Measurements from ENCODE around the gene SOX10. TPM values are rescaled to one million over a fixed set of nuclear protein-coding genes. Genes with fewer than 3 reads are reported as not detected.
"Not testable (repeated sequence)": the region's sequence is repeated elsewhere in the genome, so short reads cannot be mapped to it uniquely, and the experiment has no call there.

SOX10 gene
- total RNA-seq, 1 experiment from 2014 or later = 3.5 TPM

DNA sequence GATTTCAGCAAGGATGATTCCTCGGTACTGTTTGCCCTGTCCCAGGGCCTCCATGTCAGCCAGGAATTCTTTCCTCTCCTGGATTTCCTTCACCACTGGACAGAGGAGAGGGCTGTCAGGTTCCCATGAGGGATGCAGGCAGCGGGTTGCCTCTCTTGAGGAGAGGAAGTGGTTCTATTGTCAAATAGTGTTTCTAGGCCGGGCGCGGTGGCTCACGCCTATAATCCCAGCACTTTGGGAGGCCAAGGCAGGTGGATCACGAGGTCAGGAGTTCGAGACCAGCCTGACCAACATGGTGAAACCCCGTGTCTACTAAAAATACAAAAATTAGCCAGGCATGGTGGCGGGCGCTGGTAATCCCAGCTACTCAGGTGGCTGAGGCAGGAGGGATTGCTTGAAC is 39.9 kb downstream of the SOX10 start:
- not testable (repeated sequence) for DNase-seq; H3K36me3 ChIP-seq (replicated peaks; ENCODE audit: control insufficient read depth, insufficient read depth, low read length); H3K27me3 ChIP-seq (ENCODE audit: control insufficient read depth, insufficient read depth, low read length)

GRCh38 chr22:37943825-37944198 is 40.5 kb downstream of the SOX10 start:
- peaks cover 1% of the 10 kb centered on the region; the same call in 1 of the 2 replicates for H3K36me3 ChIP-seq (replicated peaks; ENCODE audit: control insufficient read depth, insufficient read depth, low read length)

More for the DNA sequence above, 39.9 kb downstream of the SOX10 start:
- H3K4me3 ChIP-seq (ENCODE audit: insufficient read depth, low read depth, low read length) = not testable (repeated sequence)

GRCh38 chr22:37943136-37943824 is 41.1 kb downstream of the SOX10 start:
- Histone ChIP-seq H3K4me3 (ENCODE audit: insufficient read depth, low read depth, low read length) (no peak overlapping the region), H3K36me3 (replicated peaks; ENCODE audit: control insufficient read depth, insufficient read depth, low read length) (peaks cover 1% of the 10 kb centered on the region; the same call in 1 of the 2 replicates), H3K27me3 (ENCODE audit: control insufficient read depth, insufficient read depth, low read length) (no peaks in the 10 kb centered on the region)
- no peak for DNase-seq

More at GRCh38 chr22:37943825-37944198, 40.5 kb downstream of the SOX10 start:
- no peak for DNase-seq
- Histone ChIP-seq H3K4me3 (ENCODE audit: insufficient read depth, low read depth, low read length) (no peak overlapping the region), H3K27me3 (ENCODE audit: control insufficient read depth, insufficient read depth, low read length) (no peaks in the 10 kb centered on the region)

GRCh38 chr22:37942133-37942532 is 42.2 kb downstream of the SOX10 start:
- no peaks in the 10 kb centered on the region for H3K27me3 ChIP-seq (ENCODE audit: control insufficient read depth, insufficient read depth, low read length)

GRCh38 chr22:37940698-37941376 is 43.5 kb downstream of the SOX10 start:
- Histone ChIP-seq H3K36me3 (replicated peaks; ENCODE audit: control insufficient read depth, insufficient read depth, low read length) (peaks cover 3% of the 10 kb centered on the region; the same call in 1 of the 2 replicates), H3K4me3 (ENCODE audit: insufficient read depth, low read depth, low read length) (no peak overlapping the region), H3K27me3 (ENCODE audit: control insufficient read depth, insufficient read depth, low read length) (no peaks in the 10 kb centered on the region)
- peak; percentile 72 for DNase-seq

More at GRCh38 chr22:37942133-37942532, 42.2 kb downstream of the SOX10 start:
- H3K4me3 ChIP-seq (ENCODE audit: insufficient read depth, low read depth, low read length) = no peak overlapping the region
- peaks cover 2% of the 10 kb centered on the region; the same call in 1 of the 2 replicates for H3K36me3 ChIP-seq (replicated peaks; ENCODE audit: control insufficient read depth, insufficient read depth, low read length)
- DNase-seq = no peak

- Histone ChIP-seq H3K36me3 (replicated peaks; ENCODE audit: control insufficient read depth, insufficient read depth, low read length) (peaks cover 10% of the 10 kb centered on the region), H3K4me3 (ENCODE audit: insufficient read depth, low read depth, low read length) (no peak overlapping the region)
Measured at GRCh38 chr22:37933711-37934376, 50.5 kb downstream of the SOX10 start.

DNA sequence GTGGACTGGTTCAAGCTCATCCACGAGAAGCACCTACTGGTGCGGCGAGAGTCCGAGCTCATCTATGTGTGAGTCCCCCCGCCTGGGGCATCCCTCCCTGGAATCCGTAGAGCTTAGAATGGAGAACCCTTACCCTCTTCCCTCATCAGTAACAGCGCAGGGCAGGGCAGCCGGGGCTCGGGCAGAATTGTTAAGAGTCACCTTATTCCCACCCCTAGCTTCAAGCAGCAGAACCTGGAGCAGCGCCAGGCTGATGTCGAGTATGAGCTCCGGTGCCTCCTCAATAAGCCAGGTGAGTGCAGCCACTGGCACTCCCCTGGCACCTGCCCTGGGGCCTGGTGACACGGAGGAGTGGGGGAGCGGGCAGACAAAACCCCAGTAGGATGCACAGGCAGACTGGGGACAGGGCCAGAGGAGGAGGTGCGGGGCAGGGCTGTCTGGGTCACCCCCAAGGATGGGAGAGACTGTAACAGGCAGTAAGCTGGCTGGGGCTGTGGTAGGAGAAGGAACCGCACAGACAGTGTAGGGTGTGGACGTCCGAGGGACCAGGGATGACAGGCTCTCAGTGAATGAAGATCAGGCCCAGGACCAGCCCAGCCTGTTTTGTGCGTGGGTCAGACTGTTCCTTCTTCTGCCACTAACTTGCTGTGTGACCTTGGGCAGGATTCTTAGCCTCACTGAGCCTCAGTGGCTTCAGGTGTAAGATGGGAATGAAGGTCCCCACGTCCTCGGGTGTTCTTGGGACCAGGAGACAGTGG is 51.4 kb downstream of the SOX10 start:
- Histone ChIP-seq H3K27me3 (ENCODE audit: control insufficient read depth, insufficient read depth, low read length) (no peaks in the 10 kb centered on the region), H3K4me3 (ENCODE audit: insufficient read depth, low read depth, low read length) (no peak overlapping the region), H3K36me3 (replicated peaks; ENCODE audit: control insufficient read depth, insufficient read depth, low read length) (peaks cover 13% of the 10 kb centered on the region)
- DNase-seq = no peak

More at GRCh38 chr22:37933711-37934376, 50.5 kb downstream of the SOX10 start:
- peak; percentile 98 for DNase-seq
- H3K27me3 ChIP-seq (ENCODE audit: control insufficient read depth, insufficient read depth, low read length) = no peaks in the 10 kb centered on the region

DNA sequence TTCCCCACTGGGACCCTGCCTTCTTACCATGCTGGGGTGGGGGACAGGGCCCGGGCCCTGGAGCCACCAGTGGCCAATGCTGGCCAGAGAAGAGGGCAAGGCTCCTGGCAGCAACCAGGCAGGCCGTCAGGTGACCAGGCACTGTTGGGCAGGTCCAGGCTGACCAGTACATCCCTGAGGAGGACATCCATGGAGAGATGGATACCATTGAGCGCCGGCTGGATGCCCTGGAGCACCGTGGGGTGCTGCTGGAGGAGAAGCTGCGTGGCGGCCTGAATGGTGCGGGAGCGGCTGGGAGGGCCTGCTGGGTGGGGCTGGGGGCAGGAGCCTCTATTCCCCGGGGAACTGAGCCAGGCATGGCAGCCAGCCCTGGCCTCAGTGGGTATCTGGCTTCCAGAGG is 52.0 kb downstream of the SOX10 start:
- H3K27me3 ChIP-seq (ENCODE audit: control insufficient read depth, insufficient read depth, low read length) = no peaks in the 10 kb centered on the region
- no peak overlapping the region for H3K4me3 ChIP-seq (ENCODE audit: insufficient read depth, low read depth, low read length)
- peaks cover 15% of the 10 kb centered on the region for H3K36me3 ChIP-seq (replicated peaks; ENCODE audit: control insufficient read depth, insufficient read depth, low read length)
- no peak for DNase-seq

- Histone ChIP-seq H3K4me3 (ENCODE audit: insufficient read depth, low read depth, low read length) (no peak overlapping the region), H3K27me3 (ENCODE audit: control insufficient read depth, insufficient read depth, low read length) (no peaks in the 10 kb centered on the region), H3K36me3 (replicated peaks; ENCODE audit: control insufficient read depth, insufficient read depth, low read length) (peaks cover 14% of the 10 kb centered on the region)
- no peak for DNase-seq
Measured at GRCh38 chr22:37931893-37932389, 52.4 kb downstream of the SOX10 start.

DNA sequence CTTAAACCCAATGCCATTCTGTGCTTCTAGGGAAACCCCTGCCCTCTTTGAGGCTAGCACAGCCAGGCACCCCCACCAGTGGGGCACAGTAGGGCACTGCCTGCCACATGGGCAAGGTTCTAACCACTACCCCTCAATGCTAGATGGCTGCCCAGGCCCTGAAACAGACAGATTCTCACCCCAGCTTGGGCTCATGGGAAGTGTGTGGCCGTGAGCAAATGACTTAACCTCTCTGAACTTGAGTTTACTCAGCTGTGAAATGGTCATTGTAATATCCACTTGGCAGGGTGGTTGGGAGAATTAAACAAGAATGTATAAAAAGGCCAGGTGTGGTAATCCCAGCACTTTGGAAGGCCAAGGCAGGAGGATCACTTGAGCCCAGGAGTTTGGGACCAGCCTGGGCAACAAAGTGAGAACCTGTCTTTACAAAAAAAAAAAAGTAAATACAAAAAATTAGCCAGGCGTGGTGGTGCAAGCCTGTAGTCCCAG is 53.4 kb downstream of the SOX10 start:
- Histone ChIP-seq H3K36me3 (replicated peaks; ENCODE audit: control insufficient read depth, insufficient read depth, low read length) (peaks cover 16% of the 10 kb centered on the region), H3K4me3 (ENCODE audit: insufficient read depth, low read depth, low read length) (no peak overlapping the region), H3K27me3 (ENCODE audit: control insufficient read depth, insufficient read depth, low read length) (no peaks in the 10 kb centered on the region)
- no peak for DNase-seq

DNA sequence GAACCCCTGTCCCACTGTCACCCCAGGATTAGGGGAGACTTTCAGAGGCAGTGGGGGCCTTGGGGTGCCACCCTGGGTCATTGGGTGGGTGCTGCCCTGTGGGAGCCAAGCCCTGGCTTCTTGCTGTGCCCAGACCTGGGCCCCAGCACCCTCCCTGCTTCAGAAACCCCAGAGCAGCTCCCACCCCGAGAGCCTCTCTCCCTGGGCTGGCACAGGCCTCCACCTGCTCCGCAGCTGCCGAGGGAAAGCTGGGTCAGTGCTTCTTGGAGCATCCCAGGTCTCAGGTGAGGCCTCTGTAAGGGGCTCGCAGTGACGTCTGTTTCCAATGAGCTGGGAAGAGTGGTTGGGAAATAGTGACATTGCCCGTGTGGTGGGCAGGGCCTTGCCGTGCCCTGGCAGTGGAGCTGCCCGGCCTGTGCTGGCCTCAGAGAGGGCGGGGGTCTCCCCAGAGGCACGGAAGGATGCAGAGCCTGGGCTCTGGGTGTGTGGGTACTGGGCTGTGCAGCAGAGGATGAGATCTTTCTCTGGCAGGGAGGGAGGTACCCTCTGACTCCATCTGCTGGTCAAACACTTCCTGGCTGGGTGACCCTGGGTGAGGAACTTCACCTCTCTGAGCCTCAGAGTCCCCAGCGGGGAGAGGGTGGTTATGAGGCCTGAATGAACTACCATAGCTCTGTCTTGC is 53.9 kb downstream of the SOX10 start:
- Histone ChIP-seq H3K36me3 (replicated peaks; ENCODE audit: control insufficient read depth, insufficient read depth, low read length) (peaks cover 19% of the 10 kb centered on the region), H3K27me3 (ENCODE audit: control insufficient read depth, insufficient read depth, low read length) (no peaks in the 10 kb centered on the region), H3K4me3 (ENCODE audit: insufficient read depth, low read depth, low read length) (no peak overlapping the region)
- peak; percentile 84 for DNase-seq

GRCh38 chr22:37929390-37929789 is 55.0 kb downstream of the SOX10 start:
- Histone ChIP-seq H3K4me3 (ENCODE audit: insufficient read depth, low read depth, low read length) (no peak overlapping the region), H3K27me3 (ENCODE audit: control insufficient read depth, insufficient read depth, low read length) (no peaks in the 10 kb centered on the region), H3K36me3 (replicated peaks; ENCODE audit: control insufficient read depth, insufficient read depth, low read length) (peaks cover 21% of the 10 kb centered on the region)

GRCh38 chr22:37927637-37927936 is 56.8 kb downstream of the SOX10 start:
- peaks cover 21% of the 10 kb centered on the region for H3K36me3 ChIP-seq (replicated peaks; ENCODE audit: control insufficient read depth, insufficient read depth, low read length)
- H3K27me3 ChIP-seq (ENCODE audit: control insufficient read depth, insufficient read depth, low read length) = no peaks in the 10 kb centered on the region
- no peak overlapping the region for H3K4me3 ChIP-seq (ENCODE audit: insufficient read depth, low read depth, low read length)
- no peak for DNase-seq

More at GRCh38 chr22:37929390-37929789, 55.0 kb downstream of the SOX10 start:
- DNase-seq = no peak
